HEK293 (cell line): ENCODE measurements around the gene EIF2S1.

Experiments
- CTCF ChIA-PET: fragments of 350-600 bp; formaldehyde crosslinking; extraction: SDS; loops from one replicate; lab custom pipeline; 2021; ENCODE audit warnings: antibody characterized with exemption; lab: Yijun Ruan, JAX
- POLR2A ChIA-PET: fragments of 300-600 bp; formaldehyde crosslinking; extraction: SDS; loops from one replicate; lab custom pipeline; 2020; ENCODE audit warnings: antibody characterized with exemption, inconsistent platforms; lab: Yijun Ruan, JAX
- H3K27ac ChIP-seq: fragments of 200-500 bp; sonication (Bioruptor generic); 2 replicates; pipeline ENCODE4 v1.5.1; 2014; ENCODE audit warnings: low read depth, low read length, control low read depth, inconsistent platforms; ENCODE audit errors: extremely low read depth
- H3K36me3 ChIP-seq, 2 experiments: fragments of 200-500 bp in 1 of 2; sonication (Bioruptor generic) in 1 of 2; 1 replicate in 1 of 2; 2 replicates in 1 of 2; pipeline ENCODE4 v1.5.1; 2014 to 2017; ENCODE audit warnings: inconsistent platforms in 2 of 2, low read length in 2 of 2; ENCODE audit not compliant: control insufficient read depth in 2 of 2, insufficient read depth in 1 of 2
- H3K4me1 ChIP-seq: fragments of 200-500 bp; sonication (Bioruptor generic); 2 replicates; pipeline ENCODE4 v1.5.1; 2014; ENCODE audit warnings: mild to moderate bottlenecking, low read length, inconsistent platforms; ENCODE audit not compliant: control insufficient read depth, insufficient read depth
- H3K4me3 ChIP-seq: 2 replicates; pipeline ENCODE4 v1.5.1; 2011; ENCODE audit warnings: low read depth, mild to moderate bottlenecking, control low read depth, low read length, moderate library complexity
- H3K9me3 ChIP-seq: fragments of 200-500 bp; sonication (Bioruptor generic); 2 replicates; pipeline ENCODE4 v1.5.1; 2014; ENCODE audit warnings: low read depth, low read length, inconsistent platforms; ENCODE audit not compliant: control insufficient read depth, insufficient read depth
- IKZF3 ChIP-seq: fragments of 450-650 bp; IDR thresholded peaks from 2 replicates; pipeline ENCODE4 v1.5.0; 2018; ENCODE audit warnings: missing biosample characterization, mild to moderate bottlenecking, missing genetic modification characterization, moderate library complexity
- KLF8 ChIP-seq: fragments of 450-650 bp; formaldehyde crosslinking; IDR thresholded peaks from 2 replicates; pipeline ENCODE4 v1.5.1; 2016; ENCODE audit warnings: missing biosample characterization, missing genetic modification characterization
- PRDM6 ChIP-seq: fragments of 450-650 bp; formaldehyde crosslinking; IDR thresholded peaks from 2 replicates; pipeline ENCODE4 v1.5.1; 2017; ENCODE audit warnings: missing biosample characterization, missing genetic modification characterization
- ZBTB1 ChIP-seq: fragments of 450-650 bp; formaldehyde crosslinking; IDR thresholded peaks from 2 replicates; pipeline ENCODE4 v1.5.1; 2016; ENCODE audit warnings: missing biosample characterization, missing genetic modification characterization
- ZBTB44 ChIP-seq: fragments of 450-650 bp; IDR thresholded peaks from 2 replicates; pipeline ENCODE4 v1.5.1; 2018; ENCODE audit warnings: missing biosample characterization, mild to moderate bottlenecking, missing genetic modification characterization
- ZFHX2 ChIP-seq: fragments of 450-650 bp; formaldehyde crosslinking; conservative IDR thresholded peaks from 2 replicates; pipeline ENCODE4 v1.5.1; 2016; ENCODE audit warnings: missing biosample characterization, missing genetic modification characterization
- ZIC2 ChIP-seq: fragments of 450-650 bp; formaldehyde crosslinking; IDR thresholded peaks from 2 replicates; pipeline ENCODE4 v1.5.1; 2016; ENCODE audit warnings: missing biosample characterization, missing genetic modification characterization
- ZNF133 ChIP-seq: fragments of 450-650 bp; formaldehyde crosslinking; IDR thresholded peaks from 2 replicates; pipeline ENCODE4 v1.5.1; 2016; ENCODE audit warnings: missing biosample characterization, missing genetic modification characterization
- ZNF404 ChIP-seq: fragments of 450-650 bp; formaldehyde crosslinking; IDR thresholded peaks from 2 replicates; pipeline ENCODE4 v1.5.1; 2017; ENCODE audit warnings: missing biosample characterization, missing genetic modification characterization
- ZNF423 ChIP-seq: fragments of 450-650 bp; formaldehyde crosslinking; IDR thresholded peaks from 2 replicates; pipeline ENCODE4 v1.5.1; 2016; ENCODE audit warnings: missing biosample characterization, missing genetic modification characterization
- ZSCAN23 ChIP-seq: fragments of 450-650 bp; formaldehyde crosslinking; IDR thresholded peaks from 2 replicates; pipeline ENCODE4 v1.5.1; 2016; ENCODE audit warnings: missing biosample characterization, missing genetic modification characterization
- TF ChIP-seq, protein P1 (sequence below): fragments of 450-650 bp; formaldehyde crosslinking; conservative IDR thresholded peaks from 2 replicates; pipeline ENCODE4 v1.5.1; 2016; ENCODE audit warnings: low read depth, missing biosample characterization, missing genetic modification characterization
- TF ChIP-seq, protein P2 (sequence below): fragments of 450-650 bp; formaldehyde crosslinking; IDR thresholded peaks from 2 replicates; pipeline ENCODE4 v1.5.0; 2017; ENCODE audit warnings: missing biosample characterization, missing genetic modification characterization, borderline replicate concordance
- TF ChIP-seq, protein P3 (sequence below): fragments of 450-650 bp; formaldehyde crosslinking; IDR thresholded peaks from 2 replicates; pipeline ENCODE4; 2016; ENCODE audit warnings: missing biosample characterization, missing genetic modification characterization
- TF ChIP-seq, protein P4 (sequence below): fragments of 450-650 bp; formaldehyde crosslinking; IDR thresholded peaks from 2 replicates; pipeline ENCODE4 v1.5.1; 2016; ENCODE audit warnings: missing biosample characterization, missing genetic modification characterization
- TF ChIP-seq, protein P5 (sequence below): fragments of 450-650 bp; formaldehyde crosslinking; conservative IDR thresholded peaks from 2 replicates; pipeline ENCODE4 v1.5.1; 2016; ENCODE audit warnings: low read depth, missing biosample characterization, missing genetic modification characterization

Gene EIF2S1

GRCh38 chr14:67385618-67386017 is 25.5 kb downstream of the EIF2S1 start:
- no peaks in the 10 kb centered on the region for H3K4me1 ChIP-seq
- no peak overlapping the region for H3K4me3 ChIP-seq
- ChIA-PET CTCF (interaction anchor here (1.2 to 1.5 kb wide), 3 partner anchors 26 to 319 kb away, joined by 3 to 6 read pairs (median 3); partner anchors contain the start of genes ATP6V1D and EIF2S1), POLR2A (interaction anchor here (1.2 kb wide), 1 partner anchor 214 kb away, joined by 4 read pairs; the partner anchor contains the start of gene PIGH)
- peaks cover 43 to 69% of the 10 kb centered on the region in 2 experiments for H3K36me3 ChIP-seq
- no peak overlapping the region for H3K27ac ChIP-seq
- no peak for TF ChIP-seq ZNF133 (tag by site-specific recombination)
- TF ChIP-seq, protein P1, sequence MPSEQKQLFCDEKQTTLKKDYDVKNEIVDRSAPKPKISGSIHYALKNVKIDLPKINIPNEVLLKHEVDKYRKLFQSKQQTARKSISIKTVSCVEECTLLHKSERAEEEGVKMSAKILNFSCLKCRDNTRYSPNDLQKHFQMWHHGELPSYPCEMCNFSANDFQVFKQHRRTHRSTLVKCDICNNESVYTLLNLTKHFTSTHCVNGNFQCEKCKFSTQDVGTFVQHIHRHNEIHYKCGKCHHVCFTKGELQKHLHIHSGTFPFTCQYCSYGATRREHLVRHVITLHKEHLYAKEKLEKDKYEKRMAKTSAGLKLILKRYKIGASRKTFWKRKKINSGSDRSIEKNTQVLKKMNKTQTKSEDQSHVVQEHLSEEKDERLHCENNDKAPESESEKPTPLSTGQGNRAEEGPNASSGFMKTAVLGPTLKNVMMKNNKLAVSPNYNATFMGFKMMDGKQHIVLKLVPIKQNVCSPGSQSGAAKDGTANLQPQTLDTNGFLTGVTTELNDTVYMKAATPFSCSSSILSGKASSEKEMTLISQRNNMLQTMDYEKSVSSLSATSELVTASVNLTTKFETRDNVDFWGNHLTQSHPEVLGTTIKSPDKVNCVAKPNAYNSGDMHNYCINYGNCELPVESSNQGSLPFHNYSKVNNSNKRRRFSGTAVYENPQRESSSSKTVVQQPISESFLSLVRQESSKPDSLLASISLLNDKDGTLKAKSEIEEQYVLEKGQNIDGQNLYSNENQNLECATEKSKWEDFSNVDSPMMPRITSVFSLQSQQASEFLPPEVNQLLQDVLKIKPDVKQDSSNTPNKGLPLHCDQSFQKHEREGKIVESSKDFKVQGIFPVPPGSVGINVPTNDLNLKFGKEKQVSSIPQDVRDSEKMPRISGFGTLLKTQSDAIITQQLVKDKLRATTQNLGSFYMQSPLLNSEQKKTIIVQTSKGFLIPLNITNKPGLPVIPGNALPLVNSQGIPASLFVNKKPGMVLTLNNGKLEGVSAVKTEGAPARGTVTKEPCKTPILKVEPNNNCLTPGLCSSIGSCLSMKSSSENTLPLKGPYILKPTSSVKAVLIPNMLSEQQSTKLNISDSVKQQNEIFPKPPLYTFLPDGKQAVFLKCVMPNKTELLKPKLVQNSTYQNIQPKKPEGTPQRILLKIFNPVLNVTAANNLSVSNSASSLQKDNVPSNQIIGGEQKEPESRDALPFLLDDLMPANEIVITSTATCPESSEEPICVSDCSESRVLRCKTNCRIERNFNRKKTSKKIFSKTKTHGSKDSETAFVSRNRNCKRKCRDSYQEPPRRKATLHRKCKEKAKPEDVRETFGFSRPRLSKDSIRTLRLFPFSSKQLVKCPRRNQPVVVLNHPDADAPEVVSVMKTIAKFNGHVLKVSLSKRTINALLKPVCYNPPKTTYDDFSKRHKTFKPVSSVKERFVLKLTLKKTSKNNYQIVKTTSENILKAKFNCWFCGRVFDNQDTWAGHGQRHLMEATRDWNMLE: no peak
- no peak for TF ChIP-seq ZIC2 (tag by site-specific recombination)
- TF ChIP-seq KLF8: no peak
- TF ChIP-seq, protein P2, sequence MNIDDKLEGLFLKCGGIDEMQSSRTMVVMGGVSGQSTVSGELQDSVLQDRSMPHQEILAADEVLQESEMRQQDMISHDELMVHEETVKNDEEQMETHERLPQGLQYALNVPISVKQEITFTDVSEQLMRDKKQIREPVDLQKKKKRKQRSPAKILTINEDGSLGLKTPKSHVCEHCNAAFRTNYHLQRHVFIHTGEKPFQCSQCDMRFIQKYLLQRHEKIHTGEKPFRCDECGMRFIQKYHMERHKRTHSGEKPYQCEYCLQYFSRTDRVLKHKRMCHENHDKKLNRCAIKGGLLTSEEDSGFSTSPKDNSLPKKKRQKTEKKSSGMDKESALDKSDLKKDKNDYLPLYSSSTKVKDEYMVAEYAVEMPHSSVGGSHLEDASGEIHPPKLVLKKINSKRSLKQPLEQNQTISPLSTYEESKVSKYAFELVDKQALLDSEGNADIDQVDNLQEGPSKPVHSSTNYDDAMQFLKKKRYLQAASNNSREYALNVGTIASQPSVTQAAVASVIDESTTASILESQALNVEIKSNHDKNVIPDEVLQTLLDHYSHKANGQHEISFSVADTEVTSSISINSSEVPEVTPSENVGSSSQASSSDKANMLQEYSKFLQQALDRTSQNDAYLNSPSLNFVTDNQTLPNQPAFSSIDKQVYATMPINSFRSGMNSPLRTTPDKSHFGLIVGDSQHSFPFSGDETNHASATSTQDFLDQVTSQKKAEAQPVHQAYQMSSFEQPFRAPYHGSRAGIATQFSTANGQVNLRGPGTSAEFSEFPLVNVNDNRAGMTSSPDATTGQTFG (tag by site-specific recombination): no peak
- no peak for TF ChIP-seq ZSCAN23 (tag by site-specific recombination)
- no peak for TF ChIP-seq ZBTB44 (tag by site-specific recombination)
- no peak for TF ChIP-seq IKZF3 (tag by site-specific recombination)
- TF ChIP-seq ZFHX2 (tag by site-specific recombination): no peak
- no peak for TF ChIP-seq ZNF404
- TF ChIP-seq, protein P3, sequence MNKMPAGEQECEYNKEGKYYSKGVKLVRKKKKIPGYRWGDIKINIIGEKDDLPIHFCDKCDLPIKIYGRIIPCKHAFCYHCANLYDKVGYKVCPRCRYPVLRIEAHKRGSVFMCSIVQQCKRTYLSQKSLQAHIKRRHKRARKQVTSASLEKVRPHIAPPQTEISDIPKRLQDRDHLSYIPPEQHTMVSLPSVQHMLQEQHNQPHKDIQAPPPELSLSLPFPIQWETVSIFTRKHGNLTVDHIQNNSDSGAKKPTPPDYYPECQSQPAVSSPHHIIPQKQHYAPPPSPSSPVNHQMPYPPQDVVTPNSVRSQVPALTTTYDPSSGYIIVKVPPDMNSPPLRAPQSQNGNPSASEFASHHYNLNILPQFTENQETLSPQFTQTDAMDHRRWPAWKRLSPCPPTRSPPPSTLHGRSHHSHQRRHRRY: no peak
- no peak for TF ChIP-seq PRDM6 (tag by site-specific recombination)
- TF ChIP-seq, protein P4, sequence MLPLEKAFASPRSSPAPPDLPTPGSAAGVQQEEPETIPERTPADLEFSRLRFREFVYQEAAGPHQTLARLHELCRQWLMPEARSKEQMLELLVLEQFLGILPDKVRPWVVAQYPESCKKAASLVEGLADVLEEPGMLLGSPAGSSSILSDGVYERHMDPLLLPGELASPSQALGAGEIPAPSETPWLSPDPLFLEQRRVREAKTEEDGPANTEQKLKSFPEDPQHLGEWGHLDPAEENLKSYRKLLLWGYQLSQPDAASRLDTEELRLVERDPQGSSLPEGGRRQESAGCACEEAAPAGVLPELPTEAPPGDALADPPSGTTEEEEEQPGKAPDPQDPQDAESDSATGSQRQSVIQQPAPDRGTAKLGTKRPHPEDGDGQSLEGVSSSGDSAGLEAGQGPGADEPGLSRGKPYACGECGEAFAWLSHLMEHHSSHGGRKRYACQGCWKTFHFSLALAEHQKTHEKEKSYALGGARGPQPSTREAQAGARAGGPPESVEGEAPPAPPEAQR: no peak
- TF ChIP-seq, protein P5, sequence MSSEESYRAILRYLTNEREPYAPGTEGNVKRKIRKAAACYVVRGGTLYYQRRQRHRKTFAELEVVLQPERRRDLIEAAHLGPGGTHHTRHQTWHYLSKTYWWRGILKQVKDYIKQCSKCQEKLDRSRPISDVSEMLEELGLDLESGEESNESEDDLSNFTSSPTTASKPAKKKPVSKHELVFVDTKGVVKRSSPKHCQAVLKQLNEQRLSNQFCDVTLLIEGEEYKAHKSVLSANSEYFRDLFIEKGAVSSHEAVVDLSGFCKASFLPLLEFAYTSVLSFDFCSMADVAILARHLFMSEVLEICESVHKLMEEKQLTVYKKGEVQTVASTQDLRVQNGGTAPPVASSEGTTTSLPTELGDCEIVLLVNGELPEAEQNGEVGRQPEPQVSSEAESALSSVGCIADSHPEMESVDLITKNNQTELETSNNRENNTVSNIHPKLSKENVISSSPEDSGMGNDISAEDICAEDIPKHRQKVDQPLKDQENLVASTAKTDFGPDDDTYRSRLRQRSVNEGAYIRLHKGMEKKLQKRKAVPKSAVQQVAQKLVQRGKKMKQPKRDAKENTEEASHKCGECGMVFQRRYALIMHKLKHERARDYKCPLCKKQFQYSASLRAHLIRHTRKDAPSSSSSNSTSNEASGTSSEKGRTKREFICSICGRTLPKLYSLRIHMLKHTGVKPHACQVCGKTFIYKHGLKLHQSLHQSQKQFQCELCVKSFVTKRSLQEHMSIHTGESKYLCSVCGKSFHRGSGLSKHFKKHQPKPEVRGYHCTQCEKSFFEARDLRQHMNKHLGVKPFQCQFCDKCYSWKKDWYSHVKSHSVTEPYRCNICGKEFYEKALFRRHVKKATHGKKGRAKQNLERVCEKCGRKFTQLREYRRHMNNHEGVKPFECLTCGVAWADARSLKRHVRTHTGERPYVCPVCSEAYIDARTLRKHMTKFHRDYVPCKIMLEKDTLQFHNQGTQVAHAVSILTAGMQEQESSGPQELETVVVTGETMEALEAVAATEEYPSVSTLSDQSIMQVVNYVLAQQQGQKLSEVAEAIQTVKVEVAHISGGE (tag by site-specific recombination): no peak
- no peak for TF ChIP-seq ZBTB1 (tag by site-specific recombination)
- no peak for TF ChIP-seq ZNF423 (tag by site-specific recombination)
- H3K9me3 ChIP-seq: no peaks in the 10 kb centered on the region
